Stimulated activated effector memory CD8-positive, alpha-beta T cell treated with anti-CD3 and anti-CD28 coated beads, Interleukin-12 subunit alpha, Interleukin-12 subunit beta, amount 100 ng/mL, for 72 hours (primary cell): ENCODE data around the gene RREB1.
A peak's percentile ranks its signal among the peaks of the same experiment; 100 is the strongest.

Experiments used
- ATAC-seq: fragments of 150-1000 bp; cut with Tn5 transposase; 2 replicates; pipeline ENCODE4 v1.10.0; 2021
- DNase-seq, 2 donors: peaks; one replicate each; pipeline ENCODE4 v3.0.0; 2021 to 2022; ENCODE audit warnings: low spot score in 2 of 2
- H3K27ac Mint-ChIP-seq: one replicate; pipeline ENCODE4 v1.8.0; 2022; ENCODE audit warnings: mild to moderate bottlenecking, mixed read lengths
- H3K36me3 Mint-ChIP-seq: one replicate; pipeline ENCODE4 v1.8.0; 2022; ENCODE audit warnings: mild to moderate bottlenecking, mixed read lengths
- H3K4me1 Mint-ChIP-seq: one replicate; pipeline ENCODE4 v1.8.0; 2022; ENCODE audit warnings: mixed read lengths
- H3K4me3 Mint-ChIP-seq: one replicate; pipeline ENCODE4 v1.8.0; 2022; ENCODE audit warnings: mild to moderate bottlenecking, mixed read lengths
- H3K9me3 Mint-ChIP-seq: one replicate; pipeline ENCODE4 v1.8.0; 2022; ENCODE audit warnings: mixed read lengths

RREB1 gene

GRCh38 chr6:7129784-7130569, 22.2 kb downstream of the RREB1 start:
- ATAC-seq (peak; percentile 97), DNase-seq (peak in 1 of 2 donors; percentile 18)
- Mint-ChIP-seq H3K36me3 (peaks cover 7% of the 10 kb centered on the region), H3K4me3 (no peak overlapping the region), H3K4me1 (peaks cover 75% of the 10 kb centered on the region), H3K9me3 (no peaks in the 10 kb centered on the region), H3K27ac (peak overlapping the region; percentile 80)

- Mint-ChIP-seq H3K27ac (peak overlapping the region; percentile 11), H3K9me3 (no peaks in the 10 kb centered on the region), H3K4me3 (no peak overlapping the region), H3K36me3 (peaks cover 7% of the 10 kb centered on the region), H3K4me1 (peaks cover 72% of the 10 kb centered on the region)
- DNase-seq (no peak), ATAC-seq (no peak)
Observed at GRCh38 chr6:7131390-7131789, 23.6 kb downstream of the RREB1 start.

GRCh38 chr6:7132398-7133035, 24.8 kb downstream of the RREB1 start:
- ATAC-seq (no peak), DNase-seq (no peak)
- Mint-ChIP-seq H3K9me3 (no peaks in the 10 kb centered on the region), H3K4me3 (no peak overlapping the region), H3K27ac (no peak overlapping the region), H3K4me1 (peaks cover 70% of the 10 kb centered on the region), H3K36me3 (peaks cover 7% of the 10 kb centered on the region)

GRCh38 chr6:7134999-7135745, 27.4 kb downstream of the RREB1 start:
- Mint-ChIP-seq H3K4me3 (no peak overlapping the region), H3K4me1 (peaks cover 55% of the 10 kb centered on the region)

GRCh38 chr6:7135755-7136154, 28.0 kb downstream of the RREB1 start:
- Mint-ChIP-seq H3K9me3 (no peaks in the 10 kb centered on the region), H3K27ac (no peak overlapping the region), H3K4me3 (no peak overlapping the region), H3K4me1 (peaks cover 50% of the 10 kb centered on the region), H3K36me3 (no peaks in the 10 kb centered on the region)
- ATAC-seq (peak; percentile 51), DNase-seq (no peak)

More at GRCh38 chr6:7134999-7135745, 27.4 kb downstream of the RREB1 start:
- peak; percentile 45 for ATAC-seq
- DNase-seq: no peak
- Mint-ChIP-seq H3K36me3 (peaks cover 5% of the 10 kb centered on the region), H3K9me3 (no peaks in the 10 kb centered on the region), H3K27ac (no peak overlapping the region)

- Mint-ChIP-seq H3K9me3 (no peaks in the 10 kb centered on the region), H3K27ac (peak overlapping the region; percentile 89), H3K36me3 (no peaks in the 10 kb centered on the region), H3K4me3 (peak overlapping the region; percentile 69), H3K4me1 (peaks cover 55% of the 10 kb centered on the region)
- no peak for DNase-seq
- ATAC-seq: no peak
Observed at GRCh38 chr6:7136859-7137334, 29.1 kb downstream of the RREB1 start.

GRCh38 chr6:7137335-7138045, 29.7 kb downstream of the RREB1 start:
- Mint-ChIP-seq H3K27ac (peak overlapping the region; percentile 89), H3K36me3 (no peaks in the 10 kb centered on the region), H3K4me3 (peak overlapping the region; percentile 69), H3K4me1 (peaks cover 50% of the 10 kb centered on the region), H3K9me3 (no peaks in the 10 kb centered on the region)
- peak; percentile 78 for ATAC-seq
- DNase-seq: peak in 1 of 2 donors; percentile 69

GRCh38 chr6:7138046-7138531, 30.3 kb downstream of the RREB1 start:
- Mint-ChIP-seq H3K27ac (peak overlapping the region; percentile 89), H3K4me1 (peaks cover 44% of the 10 kb centered on the region), H3K4me3 (peak overlapping the region; percentile 69), H3K9me3 (no peaks in the 10 kb centered on the region), H3K36me3 (no peaks in the 10 kb centered on the region)
- DNase-seq (no peak), ATAC-seq (no peak)

- Mint-ChIP-seq H3K4me1 (peaks cover 44% of the 10 kb centered on the region), H3K27ac (no peak overlapping the region), H3K4me3 (peak overlapping the region; percentile 70), H3K9me3 (no peaks in the 10 kb centered on the region), H3K36me3 (no peaks in the 10 kb centered on the region)
- ATAC-seq: peak; percentile 42
- DNase-seq: no peak
Observed at GRCh38 chr6:7138921-7139358, 31.2 kb downstream of the RREB1 start.

GRCh38 chr6:7139835-7140470, 32.2 kb downstream of the RREB1 start:
- no peak for DNase-seq
- Mint-ChIP-seq H3K4me1 (peaks cover 41% of the 10 kb centered on the region), H3K9me3 (no peaks in the 10 kb centered on the region), H3K4me3 (peak overlapping the region; percentile 70), H3K27ac (no peak overlapping the region), H3K36me3 (no peaks in the 10 kb centered on the region)
- ATAC-seq: no peak

GRCh38 chr6:7140631-7141378, 33.0 kb downstream of the RREB1 start:
- DNase-seq (peak; percentile 70 to 90), ATAC-seq (peak; percentile 89)
- Mint-ChIP-seq H3K9me3 (no peaks in the 10 kb centered on the region), H3K36me3 (no peaks in the 10 kb centered on the region), H3K4me3 (peak overlapping the region; percentile 70), H3K27ac (peak overlapping the region; percentile 75), H3K4me1 (peaks cover 39% of the 10 kb centered on the region)

- H3K4me1 Mint-ChIP-seq: peaks cover 45% of the 10 kb centered on the region
- no peaks in the 10 kb centered on the region for H3K9me3 Mint-ChIP-seq
- no peak overlapping the region for H3K27ac Mint-ChIP-seq
- peak overlapping the region; percentile 70 for H3K4me3 Mint-ChIP-seq
- no peaks in the 10 kb centered on the region for H3K36me3 Mint-ChIP-seq
- DNase-seq (no peak), ATAC-seq (no peak)
Observed at GRCh38 chr6:7142228-7142801, 34.6 kb downstream of the RREB1 start.

- Mint-ChIP-seq H3K27ac (no peak overlapping the region), H3K4me1 (peaks cover 45% of the 10 kb centered on the region), H3K36me3 (no peaks in the 10 kb centered on the region), H3K4me3 (peak overlapping the region; percentile 70), H3K9me3 (no peaks in the 10 kb centered on the region)
- ATAC-seq (no peak), DNase-seq (no peak)
Observed at GRCh38 chr6:7142918-7143475, 35.2 kb downstream of the RREB1 start.
